ENCODE measurements around the gene SMAD7.

Gene SMAD7

DNA sequence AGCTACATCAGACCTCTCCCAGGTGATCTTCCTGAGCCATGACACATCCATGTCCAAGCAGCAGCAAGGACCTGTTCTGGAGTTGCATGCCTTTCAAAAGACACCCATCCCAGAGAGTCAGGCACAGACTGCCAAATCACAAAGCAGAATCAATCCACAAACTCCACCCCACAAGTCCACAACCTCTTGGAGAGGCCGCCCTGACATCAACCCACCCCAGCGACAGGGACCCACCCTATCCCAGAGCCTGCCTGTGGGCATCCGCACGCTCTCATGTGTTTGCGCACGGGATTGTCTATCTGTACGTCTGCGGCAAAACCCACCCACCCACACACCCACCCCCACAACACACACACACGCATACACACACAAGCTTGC lies 11.9 kb downstream of the SMAD7 start:
- peaks cover 87 to 92% of the 10 kb centered on the region in 2 donors for H3K4me1 ChIP-seq (ENCODE audit: control insufficient read depth in 1 of 2, insufficient read depth in 2 of 2, low read length in 2 of 2)
- H3K4me3 ChIP-seq (ENCODE audit: low read depth in 1 of 2, low read length in 2 of 2): no peak overlapping the region
- no peak overlapping the region for H3K9ac ChIP-seq (ENCODE audit: low read depth in 1 of 2, low read length in 2 of 2)
- peaks cover 9 to 28% of the 10 kb centered on the region in 2 donors for H3K36me3 ChIP-seq (ENCODE audit: control insufficient read depth in 1 of 2, insufficient read depth in 2 of 2, low read length in 2 of 2)
- H3K27ac ChIP-seq (ENCODE audit: low read depth, low read length): no peak overlapping the region
- H3K27me3 ChIP-seq (ENCODE audit: control insufficient read depth in 1 of 2, insufficient read depth in 2 of 2, low read length in 2 of 2): no peaks in the 10 kb centered on the region
- no peaks in the 10 kb centered on the region for H3K9me3 ChIP-seq (ENCODE audit: control insufficient read depth in 1 of 2, low read length in 2 of 2)

DNA sequence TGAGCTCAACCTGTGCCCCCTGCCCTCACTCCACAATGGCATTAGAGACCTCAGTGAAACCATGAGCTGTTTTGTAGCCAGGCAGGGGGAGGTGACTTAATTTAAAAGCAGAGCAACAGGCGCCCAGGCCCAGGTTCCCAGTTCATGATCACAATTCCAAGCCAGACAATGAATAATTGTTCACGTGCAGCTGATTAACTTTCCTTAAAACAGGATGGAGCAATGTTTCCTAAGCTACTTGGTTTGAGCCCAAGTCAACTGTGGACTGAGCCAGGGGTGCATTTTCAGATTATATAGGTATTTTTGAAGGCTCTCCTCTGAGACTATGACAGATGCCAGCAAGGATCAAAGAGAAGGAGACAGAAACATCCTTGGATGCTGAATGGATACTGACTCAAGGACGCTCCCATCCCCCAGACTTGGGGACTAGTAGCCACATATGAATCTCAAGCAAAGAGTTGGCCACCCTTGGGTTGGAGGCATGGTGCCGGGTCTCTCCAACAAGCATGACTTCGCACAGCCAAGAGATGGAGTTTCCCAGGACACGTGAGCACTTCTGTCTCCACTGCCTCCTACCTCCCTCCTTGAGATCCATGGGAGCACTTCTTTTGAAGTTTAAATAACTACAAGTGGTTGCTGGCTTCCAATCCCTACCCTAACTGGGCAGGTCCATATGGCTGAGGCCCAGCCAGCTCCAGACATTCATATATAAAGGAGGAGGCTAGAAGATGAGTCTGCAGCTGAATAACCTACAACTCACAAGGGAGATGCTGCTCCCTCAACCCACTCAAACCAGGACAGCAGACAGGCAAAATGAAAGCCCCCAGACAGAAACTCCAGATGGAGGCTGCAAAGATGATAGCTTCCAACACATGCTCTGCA lies 12.7 kb downstream of the SMAD7 start:
- Histone ChIP-seq H3K9ac (ENCODE audit: low read depth in 1 of 2, low read length in 2 of 2) (no peak overlapping the region), H3K27ac (ENCODE audit: low read depth, low read length) (no peak overlapping the region), H3K4me1 (ENCODE audit: control insufficient read depth in 1 of 2, insufficient read depth in 2 of 2, low read length in 2 of 2) (peaks cover 87 to 92% of the 10 kb centered on the region in 2 donors), H3K27me3 (ENCODE audit: control insufficient read depth in 1 of 2, insufficient read depth in 2 of 2, low read length in 2 of 2) (no peaks in the 10 kb centered on the region), H3K4me3 (ENCODE audit: low read depth in 1 of 2, low read length in 2 of 2) (no peak overlapping the region), H3K9me3 (ENCODE audit: control insufficient read depth in 1 of 2, low read length in 2 of 2) (no peaks in the 10 kb centered on the region), H3K36me3 (ENCODE audit: control insufficient read depth in 1 of 2, insufficient read depth in 2 of 2, low read length in 2 of 2) (peaks cover 9 to 28% of the 10 kb centered on the region in 2 donors)

DNA sequence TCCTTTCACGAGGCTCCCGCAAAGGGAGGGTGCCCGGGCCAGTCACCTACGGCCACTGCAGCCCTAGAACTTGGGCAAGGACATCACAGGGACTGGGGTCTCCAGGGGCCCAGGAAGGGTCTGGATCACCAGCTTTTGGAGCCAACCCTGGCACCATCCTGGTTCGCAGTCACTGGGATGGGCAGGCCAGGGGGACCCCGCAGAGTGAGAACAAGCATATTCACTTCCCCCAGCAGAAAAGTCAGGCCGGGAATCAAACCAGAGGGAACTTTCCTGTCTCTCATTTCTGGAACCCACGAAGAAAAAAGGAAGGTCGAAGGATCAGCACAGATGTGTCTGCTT lies 15.4 kb downstream of the SMAD7 start:
- Histone ChIP-seq H3K4me1 (ENCODE audit: control insufficient read depth in 1 of 2, insufficient read depth in 2 of 2, low read length in 2 of 2) (peaks cover 88 to 93% of the 10 kb centered on the region in 2 donors), H3K27ac (ENCODE audit: low read depth, low read length) (no peak overlapping the region), H3K9ac (ENCODE audit: low read depth in 1 of 2, low read length in 2 of 2) (no peak overlapping the region), H3K36me3 (ENCODE audit: control insufficient read depth in 1 of 2, insufficient read depth in 2 of 2, low read length in 2 of 2) (peaks cover 4 to 13% of the 10 kb centered on the region in 2 donors), H3K27me3 (ENCODE audit: control insufficient read depth in 1 of 2, insufficient read depth in 2 of 2, low read length in 2 of 2) (no peaks in the 10 kb centered on the region), H3K4me3 (ENCODE audit: low read depth in 1 of 2, low read length in 2 of 2) (peak overlapping the region in 1 of 2 donors; percentile 36), H3K9me3 (ENCODE audit: control insufficient read depth in 1 of 2, low read length in 2 of 2) (no peaks in the 10 kb centered on the region)

DNA sequence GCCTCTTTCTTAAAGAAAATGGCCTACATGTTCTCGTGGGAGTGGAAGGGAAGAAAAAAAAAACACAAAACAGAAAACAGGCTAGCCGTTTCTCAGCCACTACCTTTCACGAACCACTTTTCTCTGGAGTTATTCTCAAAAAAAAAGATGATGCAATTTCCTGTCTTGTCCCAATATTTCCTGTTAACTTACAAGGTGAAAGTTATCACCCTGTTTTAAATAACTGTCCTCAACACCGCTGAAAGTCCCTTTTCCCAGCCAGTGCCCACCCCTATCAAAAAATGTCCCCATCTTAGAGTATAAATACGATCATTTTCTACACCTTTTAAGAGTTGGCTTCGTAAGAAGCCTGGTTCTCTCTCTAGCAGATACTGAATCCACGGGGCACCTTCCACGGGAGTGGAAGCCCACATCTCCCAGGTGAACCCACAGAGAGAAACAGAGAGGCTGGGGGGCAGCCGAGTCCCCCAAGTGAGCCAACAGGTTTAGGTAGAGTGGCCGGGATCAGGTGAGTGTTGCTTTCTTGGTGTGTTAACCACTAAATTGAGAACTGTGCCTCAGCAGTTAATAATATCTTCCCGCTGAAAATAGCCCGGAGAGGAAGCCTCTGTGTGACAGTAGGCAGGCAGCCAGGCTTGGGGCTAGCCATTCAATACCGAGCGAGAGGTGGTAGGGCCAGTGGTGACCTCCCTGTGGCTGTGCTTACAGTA lies 15.9 kb downstream of the SMAD7 start:
- peaks cover 4 to 13% of the 10 kb centered on the region in 2 donors for H3K36me3 ChIP-seq (ENCODE audit: control insufficient read depth in 1 of 2, insufficient read depth in 2 of 2, low read length in 2 of 2)
- no peak overlapping the region for H3K9ac ChIP-seq (ENCODE audit: low read depth in 1 of 2, low read length in 2 of 2)
- H3K27me3 ChIP-seq (ENCODE audit: control insufficient read depth in 1 of 2, insufficient read depth in 2 of 2, low read length in 2 of 2): no peaks in the 10 kb centered on the region
- peak overlapping the region; percentile 8 to 36 for H3K4me3 ChIP-seq (ENCODE audit: low read depth in 1 of 2, low read length in 2 of 2)
- no peaks in the 10 kb centered on the region for H3K9me3 ChIP-seq (ENCODE audit: control insufficient read depth in 1 of 2, low read length in 2 of 2)
- H3K27ac ChIP-seq (ENCODE audit: low read depth, low read length): peak overlapping the region; percentile 23
- H3K4me1 ChIP-seq (ENCODE audit: control insufficient read depth in 1 of 2, insufficient read depth in 2 of 2, low read length in 2 of 2): peaks cover 88 to 93% of the 10 kb centered on the region in 2 donors

DNA sequence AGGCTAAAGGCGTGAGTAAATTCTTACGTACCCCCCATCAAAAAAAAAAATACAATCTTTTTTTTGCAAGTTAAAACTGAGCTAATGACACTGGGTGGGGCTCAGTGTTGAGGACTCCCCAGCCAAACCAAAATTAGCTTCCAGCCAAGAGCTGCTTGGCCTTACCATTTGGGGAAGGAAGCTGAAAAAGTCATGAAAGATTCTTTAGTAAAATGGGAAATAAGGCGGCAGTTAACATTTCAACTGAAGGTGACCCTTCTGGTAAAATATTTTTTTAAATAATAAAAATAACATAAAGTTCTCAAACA lies 16.4 kb downstream of the SMAD7 start:
- H3K4me1 ChIP-seq (ENCODE audit: control insufficient read depth in 1 of 2, insufficient read depth in 2 of 2, low read length in 2 of 2): peaks cover 88 to 93% of the 10 kb centered on the region in 2 donors
- no peaks in the 10 kb centered on the region for H3K9me3 ChIP-seq (ENCODE audit: control insufficient read depth in 1 of 2, low read length in 2 of 2)
- H3K27me3 ChIP-seq (ENCODE audit: control insufficient read depth in 1 of 2, insufficient read depth in 2 of 2, low read length in 2 of 2): no peaks in the 10 kb centered on the region
- no peak overlapping the region for H3K4me3 ChIP-seq (ENCODE audit: low read depth in 1 of 2, low read length in 2 of 2)
- peaks cover 4 to 13% of the 10 kb centered on the region in 2 donors for H3K36me3 ChIP-seq (ENCODE audit: control insufficient read depth in 1 of 2, insufficient read depth in 2 of 2, low read length in 2 of 2)
- H3K9ac ChIP-seq (ENCODE audit: low read depth in 1 of 2, low read length in 2 of 2): no peak overlapping the region
- no peak overlapping the region for H3K27ac ChIP-seq (ENCODE audit: low read depth, low read length)

DNA sequence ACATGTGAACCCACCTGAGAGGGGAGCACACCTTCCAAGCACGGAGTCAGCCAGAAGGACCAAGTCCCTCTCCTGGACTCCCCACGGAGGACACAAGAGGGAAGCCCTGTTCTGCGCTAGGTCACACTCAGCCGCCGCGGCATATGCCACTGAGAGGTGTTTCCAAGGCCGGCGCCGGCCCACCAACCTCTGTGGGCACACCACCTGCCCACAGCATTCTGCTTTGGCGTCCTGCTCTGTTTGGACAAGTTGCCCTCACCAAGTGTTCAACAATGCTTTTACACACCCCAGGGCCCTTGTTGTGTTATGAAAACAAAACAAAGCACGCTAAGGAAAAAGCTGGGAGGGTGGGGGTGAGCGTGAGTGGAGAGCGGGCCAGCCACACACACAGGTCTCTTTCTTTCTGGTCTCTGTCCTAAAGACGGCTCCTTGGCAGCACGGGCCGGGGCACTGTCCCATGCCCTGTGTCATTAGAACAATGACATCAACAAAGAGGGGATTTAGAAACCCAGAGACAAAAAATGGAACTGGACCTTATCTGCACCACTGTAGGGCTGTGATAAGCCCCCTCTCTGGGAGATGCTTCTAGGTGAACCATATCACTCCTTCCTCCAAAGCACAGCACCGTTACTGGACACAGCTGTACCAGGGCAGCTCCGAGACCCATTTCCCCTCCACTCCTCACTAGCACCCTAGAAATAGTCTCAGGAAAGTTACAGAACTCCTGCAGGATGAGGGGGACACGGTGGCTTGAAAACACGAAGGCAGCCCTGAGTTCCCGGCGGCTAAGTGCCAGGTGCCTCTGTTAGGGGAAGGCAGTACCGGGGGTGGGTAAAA lies 17.0 kb downstream of the SMAD7 start:
- Histone ChIP-seq H3K9ac (ENCODE audit: low read depth in 1 of 2, low read length in 2 of 2) (no peak overlapping the region), H3K27ac (ENCODE audit: low read depth, low read length) (peak overlapping the region; percentile 41), H3K27me3 (ENCODE audit: control insufficient read depth in 1 of 2, insufficient read depth in 2 of 2, low read length in 2 of 2) (no peaks in the 10 kb centered on the region), H3K36me3 (ENCODE audit: control insufficient read depth in 1 of 2, insufficient read depth in 2 of 2, low read length in 2 of 2) (peaks cover 4 to 13% of the 10 kb centered on the region in 2 donors), H3K9me3 (ENCODE audit: control insufficient read depth in 1 of 2, low read length in 2 of 2) (no peaks in the 10 kb centered on the region), H3K4me1 (ENCODE audit: control insufficient read depth in 1 of 2, insufficient read depth in 2 of 2, low read length in 2 of 2) (peaks cover 91 to 93% of the 10 kb centered on the region in 2 donors), H3K4me3 (ENCODE audit: low read depth in 1 of 2, low read length in 2 of 2) (peak overlapping the region; percentile 18 to 32)

DNA sequence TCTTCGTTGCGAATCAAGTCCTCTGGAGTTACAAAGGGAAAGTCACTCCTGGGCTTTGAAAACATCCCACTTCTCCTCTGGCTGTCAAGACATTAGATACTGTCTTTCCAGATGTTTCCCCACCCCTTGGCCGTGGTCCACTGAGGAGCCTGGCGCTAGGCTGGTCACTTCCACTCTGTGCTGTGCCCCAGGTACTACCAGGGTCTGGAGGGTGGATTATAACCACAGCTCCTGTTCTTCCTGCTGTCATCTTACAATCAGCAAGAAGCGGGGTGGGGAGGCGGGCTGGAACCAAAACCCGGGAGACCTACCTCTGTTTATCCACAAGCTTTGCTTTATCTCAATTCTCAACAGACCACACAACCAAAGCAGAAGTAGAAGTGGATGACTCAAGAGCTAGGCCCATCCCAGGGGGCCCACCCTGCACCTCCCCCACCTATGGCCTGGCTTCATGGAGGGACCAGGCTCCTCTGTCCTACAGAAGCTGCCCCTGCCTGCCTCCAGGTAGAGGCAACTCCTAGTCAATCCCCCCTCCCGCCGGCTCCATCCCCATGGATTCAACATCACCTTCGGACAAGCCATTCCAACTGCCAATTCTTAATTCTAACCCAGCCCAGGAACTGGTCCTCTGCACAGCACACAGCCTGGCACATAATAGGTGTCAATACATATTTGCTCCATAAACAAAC lies 17.8 kb downstream of the SMAD7 start:
- Histone ChIP-seq H3K9ac (ENCODE audit: low read depth in 1 of 2, low read length in 2 of 2) (peak overlapping the region in 1 of 2 donors; percentile 5), H3K27me3 (ENCODE audit: control insufficient read depth in 1 of 2, insufficient read depth in 2 of 2, low read length in 2 of 2) (no peaks in the 10 kb centered on the region), H3K4me3 (ENCODE audit: low read depth in 1 of 2, low read length in 2 of 2) (peak overlapping the region in 1 of 2 donors; percentile 18), H3K4me1 (ENCODE audit: control insufficient read depth in 1 of 2, insufficient read depth in 2 of 2, low read length in 2 of 2) (peaks cover 91 to 93% of the 10 kb centered on the region in 2 donors), H3K36me3 (ENCODE audit: control insufficient read depth in 1 of 2, insufficient read depth in 2 of 2, low read length in 2 of 2) (peaks cover 4 to 6% of the 10 kb centered on the region in 2 donors), H3K27ac (ENCODE audit: low read depth, low read length) (peak overlapping the region; percentile 41), H3K9me3 (ENCODE audit: control insufficient read depth in 1 of 2, low read length in 2 of 2) (no peaks in the 10 kb centered on the region)

DNA sequence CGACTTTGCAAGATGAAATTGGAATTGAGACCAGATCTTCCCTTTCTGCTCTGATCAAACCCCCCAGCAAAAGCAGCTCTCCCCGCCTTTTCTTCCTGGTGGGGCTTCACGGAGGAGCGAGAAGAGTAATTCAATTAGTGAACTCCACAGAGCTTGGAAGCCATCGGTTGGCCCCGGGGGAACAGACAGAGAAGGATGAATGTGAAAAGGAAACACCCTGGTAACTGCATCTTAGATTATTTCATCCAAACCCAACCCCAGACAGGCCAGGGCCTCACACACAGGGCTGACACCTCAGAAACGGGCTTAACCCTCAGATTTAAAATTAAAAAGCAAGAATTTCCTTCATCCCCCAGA lies 18.3 kb downstream of the SMAD7 start:
- H3K4me3 ChIP-seq (ENCODE audit: low read depth in 1 of 2, low read length in 2 of 2): peak overlapping the region; percentile 13 to 18

DNA sequence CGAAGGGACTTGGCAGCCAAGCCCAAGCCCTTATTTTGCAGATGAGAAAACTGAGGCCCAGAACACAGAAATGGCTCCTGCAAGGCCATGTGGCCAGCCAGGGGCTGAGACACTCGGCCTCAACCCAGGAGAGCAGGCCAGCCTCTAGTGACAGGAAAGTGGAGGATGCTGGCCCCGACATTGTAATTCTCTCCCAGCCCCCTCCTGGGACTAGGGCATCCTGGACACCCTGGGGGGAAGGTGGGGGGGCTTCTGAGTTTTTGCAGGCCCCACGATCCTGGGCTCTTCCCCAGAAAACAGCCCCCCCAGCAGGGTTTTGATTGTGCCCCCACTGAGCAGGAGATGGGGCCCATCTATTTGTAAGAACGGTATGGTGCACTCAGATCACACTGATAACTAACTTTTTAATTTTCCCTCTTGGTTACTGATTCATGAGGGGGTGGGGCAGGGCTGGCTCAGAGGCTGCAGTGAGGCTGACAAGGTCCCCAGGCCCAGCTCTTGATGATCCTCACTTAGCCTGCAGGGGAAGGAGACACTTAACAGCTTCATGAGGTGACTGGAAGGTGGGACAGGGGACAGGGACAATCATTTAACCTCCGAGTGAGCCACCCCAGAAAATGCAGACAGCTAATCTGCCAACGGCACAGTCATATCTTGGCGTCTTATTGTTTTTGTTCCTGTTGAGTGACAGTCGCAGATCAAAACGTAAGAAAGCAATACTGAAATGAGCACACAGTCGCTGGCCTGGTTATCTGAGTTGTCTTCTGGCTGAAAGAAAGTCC lies 18.9 kb downstream of the SMAD7 start:
- peaks cover 91 to 94% of the 10 kb centered on the region in 2 donors for H3K4me1 ChIP-seq (ENCODE audit: control insufficient read depth in 1 of 2, insufficient read depth in 2 of 2, low read length in 2 of 2)
- no peaks in the 10 kb centered on the region for H3K27me3 ChIP-seq (ENCODE audit: control insufficient read depth in 1 of 2, insufficient read depth in 2 of 2, low read length in 2 of 2)
- H3K27ac ChIP-seq (ENCODE audit: low read depth, low read length): no peak overlapping the region
- peak overlapping the region in 1 of 2 donors; percentile 17 for H3K9ac ChIP-seq (ENCODE audit: low read depth in 1 of 2, low read length in 2 of 2)
- no peaks in the 10 kb centered on the region for H3K9me3 ChIP-seq (ENCODE audit: control insufficient read depth in 1 of 2, low read length in 2 of 2)
- H3K36me3 ChIP-seq (ENCODE audit: control insufficient read depth in 1 of 2, insufficient read depth in 2 of 2, low read length in 2 of 2): peaks cover 0 to 4% of the 10 kb centered on the region in 2 donors
- H3K4me3 ChIP-seq (ENCODE audit: low read depth in 1 of 2, low read length in 2 of 2): peak overlapping the region; percentile 13 to 18

More for the DNA sequence above, 18.3 kb downstream of the SMAD7 start:
- peaks cover 1 to 4% of the 10 kb centered on the region in 2 donors for H3K36me3 ChIP-seq (ENCODE audit: control insufficient read depth in 1 of 2, insufficient read depth in 2 of 2, low read length in 2 of 2)
- H3K9ac ChIP-seq (ENCODE audit: low read depth in 1 of 2, low read length in 2 of 2): peak overlapping the region; percentile 5 to 17
- H3K27ac ChIP-seq (ENCODE audit: low read depth, low read length): no peak overlapping the region
- H3K27me3 ChIP-seq (ENCODE audit: control insufficient read depth in 1 of 2, insufficient read depth in 2 of 2, low read length in 2 of 2): no peaks in the 10 kb centered on the region
- H3K9me3 ChIP-seq (ENCODE audit: control insufficient read depth in 1 of 2, low read length in 2 of 2): no peaks in the 10 kb centered on the region
- peaks cover 91 to 93% of the 10 kb centered on the region in 2 donors for H3K4me1 ChIP-seq (ENCODE audit: control insufficient read depth in 1 of 2, insufficient read depth in 2 of 2, low read length in 2 of 2)
